ENCODE results near the gene BCOR.

Gene BCOR

DNA sequence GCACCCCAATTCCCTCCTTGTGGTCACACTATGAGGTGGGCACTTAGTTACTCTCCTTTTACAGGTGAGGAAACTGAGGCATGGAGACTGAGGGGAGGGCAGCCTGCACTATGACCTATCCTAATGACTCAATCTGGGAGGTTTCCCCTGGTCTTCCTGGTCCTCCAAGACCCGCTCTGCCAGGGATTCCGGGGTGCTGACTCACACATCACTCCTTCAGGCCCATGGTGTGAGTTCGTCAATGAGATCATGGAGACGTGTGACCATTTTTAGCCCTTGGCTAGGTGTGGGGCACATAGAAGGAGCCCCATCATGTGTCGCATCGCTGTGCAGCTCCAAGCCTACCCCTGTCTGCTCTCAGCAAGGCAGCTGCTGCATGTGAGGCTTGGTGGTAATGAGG, 32.4 kb upstream of the BCOR start:
- DNase-seq: no peak
- TF ChIP-seq POLR2A (IDR thresholded peaks at IDR 0.05; ENCODE audit: low read length): no peak

DNA sequence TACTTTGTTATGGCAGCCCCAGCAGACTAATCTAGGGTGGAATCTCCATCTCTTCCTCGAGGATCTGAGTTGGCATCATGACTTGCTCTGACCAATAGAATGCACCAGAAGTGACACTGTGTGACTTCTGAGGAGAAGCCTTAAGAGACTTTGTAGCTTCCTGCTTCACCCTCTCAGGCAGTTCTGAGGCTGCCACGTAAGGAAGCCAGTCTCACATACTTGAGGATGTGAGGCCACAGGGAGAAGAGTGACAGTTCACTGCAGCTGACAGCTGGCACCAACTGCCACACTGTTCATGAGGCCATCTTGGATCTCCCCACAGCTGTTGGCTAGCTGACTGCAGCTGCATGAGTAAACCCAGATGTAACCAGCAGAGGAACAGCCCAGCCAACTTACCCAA, 29.3 kb upstream of the BCOR start:
- DNase-seq: no peak
- TF ChIP-seq GATA1 (IDR thresholded peaks at IDR 0.05; ENCODE audit: low read depth, low read length) (no peak), POLR2A (IDR thresholded peaks at IDR 0.05; ENCODE audit: low read length) (no peak)

DNA sequence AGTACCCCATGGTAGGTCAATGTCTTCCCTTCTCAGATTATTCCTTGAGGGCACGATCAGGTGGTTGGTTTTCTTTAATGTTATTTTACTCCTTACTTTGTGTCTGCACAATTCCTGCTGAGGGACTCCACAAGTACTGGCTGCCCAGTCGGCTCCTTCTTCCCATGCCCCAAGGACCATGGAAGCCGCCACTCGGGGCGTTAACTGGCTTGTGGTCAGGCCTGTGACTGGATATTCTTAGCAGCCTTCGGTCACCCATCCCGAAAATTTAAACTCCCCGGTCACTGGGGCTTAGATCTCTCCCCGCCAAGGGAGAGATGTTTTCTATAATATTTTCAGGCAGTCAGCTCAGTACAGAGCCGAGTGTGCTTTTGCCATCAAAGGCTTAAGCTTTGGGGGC, 24.7 kb upstream of the BCOR start:
- TF ChIP-seq POLR2A (IDR thresholded peaks at IDR 0.05; ENCODE audit: low read length) (no peak), GATA1 (IDR thresholded peaks at IDR 0.05; ENCODE audit: low read depth, low read length) (no peak)
- no peak for DNase-seq

DNA sequence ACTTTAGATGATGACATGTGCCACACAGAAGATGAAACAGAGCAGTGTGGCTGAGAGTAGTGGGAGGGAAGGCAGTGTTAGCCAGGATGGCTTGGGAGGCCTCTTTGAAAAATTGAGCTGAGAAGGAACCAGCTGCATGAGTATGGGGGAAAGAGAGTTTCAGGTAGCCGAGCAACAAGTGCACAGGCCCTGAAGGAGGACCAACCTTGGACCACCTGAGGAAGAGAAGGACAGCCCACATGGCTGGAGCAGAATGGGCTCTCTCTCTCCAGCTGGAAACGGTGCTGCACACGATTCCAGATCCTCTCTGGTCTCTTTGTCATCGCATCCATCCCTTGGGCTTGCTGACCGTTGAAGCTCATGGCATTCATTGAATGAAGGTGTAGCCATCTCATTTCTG, 23.9 kb upstream of the BCOR start:
- TF ChIP-seq POLR2A (IDR thresholded peaks at IDR 0.05; ENCODE audit: low read length): no peak
- no peak for TF ChIP-seq GATA1 (IDR thresholded peaks at IDR 0.05; ENCODE audit: low read depth, low read length)
- no peak for DNase-seq

DNA sequence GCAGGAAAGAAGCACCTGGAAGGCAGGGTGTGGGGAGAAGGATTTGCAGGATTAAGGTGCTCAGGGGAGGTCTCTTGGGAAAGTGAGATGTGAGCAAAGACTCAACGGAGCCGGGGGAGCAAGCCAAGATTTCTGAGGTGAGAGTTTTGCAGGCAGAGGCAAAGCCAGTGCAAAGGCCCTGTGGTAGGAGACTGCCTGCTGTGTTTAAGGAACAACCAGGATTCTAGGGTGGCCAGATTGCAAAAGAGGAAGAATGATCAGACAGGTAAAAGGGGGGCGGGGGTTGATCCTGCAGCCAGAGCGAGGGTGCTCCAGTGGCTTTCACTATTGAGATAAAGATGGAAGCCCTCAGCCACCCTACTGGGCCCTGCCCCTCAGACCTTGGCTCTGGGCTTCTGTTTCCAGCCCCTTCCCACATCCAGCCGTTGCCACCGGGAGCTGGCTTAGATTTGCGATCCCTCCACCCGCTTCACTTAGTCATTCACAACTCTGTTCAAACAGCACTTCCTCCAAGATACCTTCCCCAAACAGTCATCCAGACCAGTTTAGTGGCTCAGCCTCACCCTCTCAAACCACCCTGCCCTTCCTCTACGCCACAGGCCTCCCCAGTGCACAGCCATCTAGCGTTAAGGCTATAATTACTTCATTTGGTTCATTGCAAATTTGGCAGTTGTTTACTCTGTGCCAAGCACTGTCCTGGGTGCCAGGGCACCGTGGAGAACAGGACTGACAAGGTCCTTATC, 23.3 kb upstream of the BCOR start:
- TF ChIP-seq GATA1 (IDR thresholded peaks at IDR 0.05; ENCODE audit: low read depth, low read length): no peak
- no peak for TF ChIP-seq POLR2A (IDR thresholded peaks at IDR 0.05; ENCODE audit: low read length)
- no peak for DNase-seq

DNA sequence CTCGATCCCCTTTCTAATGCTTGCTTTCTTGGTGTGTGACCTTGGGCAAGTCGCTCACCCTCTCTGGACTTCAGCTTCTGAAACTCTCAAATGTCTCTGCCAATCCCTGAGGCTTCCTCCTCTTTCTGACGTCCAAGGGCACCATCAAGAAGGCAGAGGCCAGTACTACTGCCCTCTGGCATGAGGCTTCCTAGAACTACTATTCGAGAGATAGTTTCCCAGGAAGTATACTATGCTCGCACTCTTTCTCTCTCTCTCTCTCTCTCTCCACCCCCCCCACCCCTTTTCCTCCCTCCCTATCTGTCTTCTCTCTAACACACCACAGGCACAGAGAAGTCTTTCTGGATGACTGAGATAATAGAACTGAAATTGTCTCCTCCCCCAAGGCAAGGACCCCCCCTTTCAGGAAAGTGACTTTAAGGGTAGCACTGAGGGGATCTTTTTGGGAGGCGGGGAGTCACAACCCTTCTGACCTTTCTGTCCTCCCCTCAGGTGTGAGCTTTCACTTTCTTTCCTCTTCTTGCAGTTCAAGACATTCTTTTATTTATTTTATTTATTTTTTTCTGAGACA, 20.0 kb upstream of the BCOR start:
- peak; percentile 81 to 89 for DNase-seq
- TF ChIP-seq POLR2A (IDR thresholded peaks at IDR 0.05; ENCODE audit: low read length): peak; percentile 39
- no peak for TF ChIP-seq GATA1 (IDR thresholded peaks at IDR 0.05; ENCODE audit: low read depth, low read length)

DNA sequence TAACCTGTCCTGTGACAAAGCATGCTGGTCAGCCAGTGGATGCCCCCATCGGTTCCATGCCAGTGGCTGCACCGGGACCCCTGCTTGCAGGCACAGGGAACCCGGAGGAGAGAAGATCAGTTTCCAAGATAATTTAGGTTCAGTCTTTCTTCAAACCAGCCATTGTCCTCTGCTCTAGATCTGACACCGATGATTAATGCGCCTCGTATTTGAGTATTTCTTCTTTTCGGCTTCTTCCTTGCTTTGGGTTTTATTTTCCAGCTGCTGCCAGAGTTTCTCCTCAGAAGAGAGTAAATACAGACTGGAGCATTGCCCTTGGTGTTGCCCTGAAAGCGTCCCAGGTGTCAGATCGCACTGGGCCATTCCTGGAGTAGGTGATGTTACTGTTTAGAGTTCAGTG, 19.2 kb upstream of the BCOR start:
- no peak for DNase-seq
- no peak for TF ChIP-seq POLR2A (IDR thresholded peaks at IDR 0.05; ENCODE audit: low read length)
- no peak for TF ChIP-seq GATA1 (IDR thresholded peaks at IDR 0.05; ENCODE audit: low read depth, low read length)

DNA sequence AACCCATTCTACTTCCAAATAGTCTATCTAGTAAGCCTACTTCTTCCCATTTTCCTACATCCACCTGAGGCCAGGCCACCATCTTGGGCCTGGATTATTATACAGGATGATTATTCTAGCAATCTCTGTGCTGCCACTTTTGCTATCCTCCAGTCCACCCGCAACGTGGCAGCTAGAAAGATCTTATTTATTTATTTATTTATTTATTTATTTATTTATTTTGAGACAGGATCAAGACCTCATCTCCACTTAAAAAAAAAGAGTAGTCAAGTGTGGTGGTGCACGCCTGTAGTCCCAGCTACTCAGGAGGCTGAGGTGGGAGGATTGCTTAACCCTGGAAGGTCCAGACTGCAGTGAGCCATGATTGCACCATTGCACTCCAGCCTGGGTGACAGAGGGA, 15.2 kb upstream of the BCOR start:
- DNase-seq: no peak
- no peak for TF ChIP-seq GATA1 (IDR thresholded peaks at IDR 0.05; ENCODE audit: low read depth, low read length)
- no peak for TF ChIP-seq POLR2A (IDR thresholded peaks at IDR 0.05; ENCODE audit: low read length)

DNA sequence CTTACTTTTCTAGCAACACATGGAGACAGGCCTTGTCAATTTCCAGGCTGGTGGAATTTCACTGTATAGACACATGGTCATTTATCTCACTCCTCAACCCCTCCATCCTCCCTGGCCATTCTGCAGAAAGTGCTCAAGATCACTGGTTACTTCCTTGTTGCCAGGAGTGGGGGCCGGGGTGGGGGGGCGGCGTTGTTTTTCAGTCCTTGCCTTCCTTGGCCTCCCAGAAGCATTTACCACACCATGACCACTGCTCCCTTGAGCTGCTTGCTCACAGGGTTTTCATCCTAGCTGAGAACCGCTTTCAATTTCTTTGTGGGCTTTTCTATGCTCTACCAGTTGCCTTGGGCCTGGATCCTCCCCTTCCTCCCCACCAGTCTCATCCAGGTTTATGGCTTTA, 14.1 kb upstream of the BCOR start:
- no peak for DNase-seq
- TF ChIP-seq POLR2A (IDR thresholded peaks at IDR 0.05; ENCODE audit: low read length): no peak
- TF ChIP-seq GATA1 (IDR thresholded peaks at IDR 0.05; ENCODE audit: low read depth, low read length): no peak

DNA sequence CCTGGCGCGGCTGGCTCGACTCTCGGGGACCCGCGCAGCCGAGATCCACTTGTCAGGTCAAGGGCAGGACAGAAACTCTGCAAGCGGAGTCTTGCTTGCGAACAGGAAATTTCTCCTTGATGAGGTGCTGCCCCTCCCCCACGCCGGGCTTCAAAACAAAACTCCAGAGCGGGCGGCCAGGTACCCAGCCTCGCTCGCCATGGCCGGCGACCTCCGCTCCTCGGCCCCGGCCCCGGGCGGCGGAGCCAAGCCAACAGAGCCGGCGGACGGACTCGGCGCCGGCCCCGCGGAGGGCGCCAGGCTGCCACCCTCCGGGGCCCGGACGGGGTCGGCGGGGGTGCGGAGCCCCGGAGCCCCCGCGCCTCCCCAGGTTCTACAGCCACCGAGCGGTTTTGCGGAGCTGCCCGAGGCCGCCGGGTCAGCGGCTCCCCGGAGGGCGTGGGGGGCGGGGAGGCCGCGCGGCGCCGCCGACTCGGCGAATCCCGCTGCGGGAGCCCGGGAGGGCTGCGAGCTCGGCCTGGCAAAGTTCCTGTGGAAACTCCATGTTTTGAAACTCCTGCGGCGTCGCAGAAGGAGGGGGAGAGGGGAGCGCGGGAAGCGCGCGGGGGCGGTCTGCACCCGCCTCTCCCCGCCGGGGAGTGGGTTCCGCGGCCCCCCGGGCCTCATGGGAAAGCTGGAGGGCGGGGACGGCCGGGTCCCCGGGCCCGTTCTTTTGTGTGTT, 11.7 kb upstream of the BCOR start:
- TF ChIP-seq POLR2A (IDR thresholded peaks at IDR 0.05; ENCODE audit: low read length) (peak; percentile 42), GATA1 (IDR thresholded peaks at IDR 0.05; ENCODE audit: low read depth, low read length) (no peak)
- DNase-seq: peak; percentile 84 to 89

DNA sequence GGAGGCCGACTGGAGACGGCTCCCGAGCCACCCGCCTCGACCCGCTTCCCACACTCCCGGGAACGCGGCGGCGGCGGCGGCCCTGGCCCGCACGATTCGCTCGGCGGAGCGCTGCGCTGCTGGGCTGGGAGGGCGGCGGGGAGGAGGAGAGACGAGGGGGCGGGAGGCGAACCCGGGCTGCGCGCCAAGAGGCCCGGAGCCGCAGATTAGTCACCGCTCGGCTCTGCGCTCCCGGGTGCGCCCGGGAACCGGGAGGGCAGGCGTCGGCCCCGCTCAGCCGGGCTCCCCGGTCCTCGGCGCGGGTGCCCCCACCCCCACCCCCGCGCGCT, 11.2 kb upstream of the BCOR start:
- peak; percentile 63 for TF ChIP-seq POLR2A (IDR thresholded peaks at IDR 0.05; ENCODE audit: low read length)
- TF ChIP-seq GATA1 (IDR thresholded peaks at IDR 0.05; ENCODE audit: low read depth, low read length): no peak
- peak; percentile 87 to 92 for DNase-seq

DNA sequence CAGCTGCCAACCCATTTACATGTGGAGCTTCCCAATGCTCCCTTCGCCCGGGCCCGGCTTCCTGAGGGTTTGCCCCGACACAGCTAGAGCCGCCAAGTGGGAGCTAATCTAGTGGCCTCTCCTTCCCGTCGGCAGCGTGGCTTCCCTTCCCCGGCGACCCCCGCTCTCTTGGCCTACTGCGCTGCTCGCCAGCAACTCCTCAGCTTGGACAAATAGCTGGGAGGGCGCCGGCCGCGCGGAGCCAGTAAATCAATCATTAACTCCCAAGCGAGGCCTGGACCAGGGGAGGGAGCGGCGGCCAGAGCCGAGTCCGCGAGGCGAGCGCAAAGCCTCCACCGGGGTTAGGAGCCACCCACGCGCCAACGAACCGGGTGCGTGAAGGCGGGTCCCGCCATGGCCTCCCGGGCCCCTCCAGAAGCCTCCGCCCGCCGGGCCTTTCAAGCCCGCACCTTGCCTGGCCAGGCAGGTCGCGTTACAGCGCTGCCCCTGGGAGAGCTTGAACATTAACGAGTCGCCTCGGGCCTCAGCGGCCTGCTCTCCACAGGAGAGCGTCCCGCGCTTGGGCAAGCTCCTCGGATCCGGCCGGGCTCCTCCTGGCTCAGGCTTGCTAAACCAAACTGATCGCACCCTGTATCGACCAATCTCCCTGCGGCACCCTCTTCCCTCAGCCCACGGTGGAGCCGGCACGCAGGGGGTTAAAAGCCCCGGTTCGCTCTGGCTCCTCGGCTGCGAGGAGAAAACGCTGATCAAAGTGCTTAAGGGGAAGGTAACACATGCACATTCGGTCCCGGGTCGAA, 10.6 kb upstream of the BCOR start:
- TF ChIP-seq POLR2A (IDR thresholded peaks at IDR 0.05; ENCODE audit: low read length): no peak
- TF ChIP-seq GATA1 (IDR thresholded peaks at IDR 0.05; ENCODE audit: low read depth, low read length): no peak
- peak in 1 of 2 experiments; percentile 58 for DNase-seq

DNA sequence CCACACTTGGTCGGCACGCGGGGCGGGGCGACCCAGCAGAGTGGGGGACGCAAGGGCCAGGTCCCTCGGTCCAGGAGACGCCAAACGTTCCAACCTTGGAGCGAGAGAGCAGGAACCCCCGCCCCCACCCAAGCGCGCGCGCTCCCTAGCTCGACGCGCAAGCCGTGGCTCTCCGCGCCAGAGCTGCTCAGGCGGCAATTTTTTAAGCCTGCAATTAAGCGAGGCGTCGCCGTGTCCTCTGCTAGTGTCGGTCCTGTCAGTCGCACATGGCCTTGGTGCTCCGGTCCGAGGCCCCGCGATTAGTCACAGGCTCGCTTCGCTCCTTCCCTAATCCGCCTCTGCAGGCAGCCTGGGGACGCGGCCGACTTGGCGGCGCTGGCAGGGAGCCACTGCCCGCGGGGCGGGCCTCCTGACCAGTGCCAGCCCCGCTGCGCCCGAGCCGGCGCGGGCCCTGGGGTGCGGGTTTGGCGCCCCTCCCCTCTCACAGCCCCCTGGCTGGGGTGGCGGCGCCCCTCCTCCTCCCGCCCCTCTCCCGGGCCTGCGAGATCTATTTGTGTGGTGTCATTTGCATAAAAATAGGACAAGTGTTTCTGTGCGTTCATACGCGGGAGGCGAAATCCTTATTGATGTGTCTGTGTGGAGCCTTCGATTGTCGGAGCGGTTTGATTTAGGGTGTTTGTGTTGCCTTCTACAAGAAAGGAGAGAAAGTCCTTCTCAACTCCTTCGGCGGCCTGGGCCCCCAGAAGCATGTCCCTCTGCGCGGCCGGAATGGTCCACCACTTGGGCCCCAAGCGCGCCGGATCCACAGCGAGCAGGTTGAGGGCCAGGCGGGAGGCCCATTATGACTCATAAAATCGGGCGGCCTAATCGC, 9.8 kb upstream of the BCOR start:
- peak; percentile 31 for TF ChIP-seq POLR2A (IDR thresholded peaks at IDR 0.05; ENCODE audit: low read length)
- TF ChIP-seq GATA1 (IDR thresholded peaks at IDR 0.05; ENCODE audit: low read depth, low read length): no peak
- peak; percentile 90 to 91 for DNase-seq

Measured in erythroblast (primary cell).